Measurements from ENCODE around the gene THSD7A.

Gene THSD7A

GRCh38 chr7:11751807-11752389 is 80.1 kb downstream of the THSD7A start:
- DNase-seq (ENCODE audit: low read depth) = no peak

GRCh38 chr7:11751315-11751714 is 80.7 kb downstream of the THSD7A start:
- DNase-seq (ENCODE audit: low read depth) = no peak

GRCh38 chr7:11750191-11750590 is 81.8 kb downstream of the THSD7A start:
- DNase-seq (ENCODE audit: low read depth) = no peak

GRCh38 chr7:11749629-11750028 is 82.4 kb downstream of the THSD7A start:
- no peak for DNase-seq (ENCODE audit: low read depth)

GRCh38 chr7:11748884-11749283 is 83.1 kb downstream of the THSD7A start:
- DNase-seq (ENCODE audit: low read depth) = no peak

- DNase-seq (ENCODE audit: low read depth) = no peak
These were observed 84.1 kb downstream of the THSD7A start for GRCh38 chr7:11747715-11748485.

GRCh38 chr7:11746591-11746990 is 85.4 kb downstream of the THSD7A start:
- no peak for DNase-seq (ENCODE audit: low read depth)

- DNase-seq (ENCODE audit: low read depth) = no peak
These were observed 88.5 kb downstream of the THSD7A start for GRCh38 chr7:11743548-11743947.

GRCh38 chr7:11743016-11743415 is 89.0 kb downstream of the THSD7A start:
- DNase-seq (ENCODE audit: low read depth) = no peak

- DNase-seq (ENCODE audit: low read depth) = no peak
These were observed 89.5 kb downstream of the THSD7A start for GRCh38 chr7:11742496-11742895.

- no peak for DNase-seq (ENCODE audit: low read depth)
These were observed 94.3 kb downstream of the THSD7A start for GRCh38 chr7:11737723-11738122.

- no peak for DNase-seq (ENCODE audit: low read depth)
These were observed 99.8 kb downstream of the THSD7A start for GRCh38 chr7:11732207-11732606.

- DNase-seq (ENCODE audit: low read depth) = no peak
These were observed 101.3 kb downstream of the THSD7A start for GRCh38 chr7:11730725-11731124.

- no peak for DNase-seq (ENCODE audit: low read depth)
These were observed 104.1 kb downstream of the THSD7A start for GRCh38 chr7:11727864-11728263.

- no peak for DNase-seq (ENCODE audit: low read depth)
These were observed 105.2 kb downstream of the THSD7A start for GRCh38 chr7:11726794-11727155.

- no peak for DNase-seq (ENCODE audit: low read depth)
These were observed 105.8 kb downstream of the THSD7A start for GRCh38 chr7:11726001-11726793.

- no peak for DNase-seq (ENCODE audit: low read depth)
These were observed 115.8 kb downstream of the THSD7A start for GRCh38 chr7:11716185-11716584.

GRCh38 chr7:11714676-11715075 is 117.3 kb downstream of the THSD7A start:
- no peak for DNase-seq (ENCODE audit: low read depth)

- DNase-seq (ENCODE audit: low read depth) = no peak
These were observed 117.8 kb downstream of the THSD7A start for GRCh38 chr7:11714205-11714604.

GRCh38 chr7:11713352-11713751 is 118.6 kb downstream of the THSD7A start:
- no peak for DNase-seq (ENCODE audit: low read depth)

- no peak for DNase-seq (ENCODE audit: low read depth)
These were observed 121.6 kb downstream of the THSD7A start for GRCh38 chr7:11710377-11710776.

GRCh38 chr7:11709196-11709595 is 122.8 kb downstream of the THSD7A start:
- DNase-seq (ENCODE audit: low read depth) = no peak

GRCh38 chr7:11707606-11708193 is 124.3 kb downstream of the THSD7A start:
- no peak for DNase-seq (ENCODE audit: low read depth)

Data from T-helper 22 cell (primary cell).